Endothelial cell of umbilical vein (primary cell): ENCODE measurements around the gene MUC13.

Experiments
- EZH2 ChIP-seq: IDR thresholded peaks from 2 replicates; pipeline ENCODE4 v1.6.1; 2012; ENCODE audit warnings: borderline replicate concordance, low read depth, mild to moderate bottlenecking, moderate library complexity, low read length, inconsistent platforms; ENCODE audit not compliant: severe bottlenecking
- POLR2A ChIP-seq: IDR thresholded peaks from 2 replicates; pipeline ENCODE4 v1.6.1; 2012; ENCODE audit warnings: low read depth, mild to moderate bottlenecking, control low read depth, low read length
- TF ChIP-seq, protein P1 (sequence below), 2 donors: IDR thresholded peaks; 1 replicate in 1 of 2; 2 replicates in 1 of 2; pipeline ENCODE4 v1.5.1; 2011; ENCODE audit warnings: low read length in 2 of 2, mild to moderate bottlenecking in 2 of 2, moderate library complexity in 2 of 2, control low read depth in 1 of 2, inconsistent platforms in 1 of 2, low read depth in 1 of 2; ENCODE audit not compliant: insufficient read depth in 1 of 2; ENCODE audit errors: extremely low read depth in 1 of 2

DNA sequence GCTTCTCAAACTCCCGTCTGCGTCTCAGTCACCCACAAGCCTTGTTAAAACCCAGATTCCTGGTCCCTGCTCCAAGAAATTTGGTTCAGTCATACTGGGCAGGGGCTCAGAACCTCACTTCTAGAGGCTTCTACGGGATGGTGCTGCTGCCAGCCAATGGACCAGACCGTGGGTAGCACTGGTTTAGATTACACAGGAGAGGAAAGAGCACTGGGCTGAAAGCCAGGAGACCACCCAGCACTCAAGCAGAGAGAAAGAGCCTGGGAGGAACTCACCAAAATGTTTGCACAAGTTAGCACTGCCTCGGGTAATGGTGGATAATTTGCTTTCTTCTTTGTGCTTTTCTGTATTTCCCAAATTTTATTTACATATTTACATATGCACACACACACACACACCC, 46.9 kb upstream of the MUC13 start:
- TF ChIP-seq, protein P1, sequence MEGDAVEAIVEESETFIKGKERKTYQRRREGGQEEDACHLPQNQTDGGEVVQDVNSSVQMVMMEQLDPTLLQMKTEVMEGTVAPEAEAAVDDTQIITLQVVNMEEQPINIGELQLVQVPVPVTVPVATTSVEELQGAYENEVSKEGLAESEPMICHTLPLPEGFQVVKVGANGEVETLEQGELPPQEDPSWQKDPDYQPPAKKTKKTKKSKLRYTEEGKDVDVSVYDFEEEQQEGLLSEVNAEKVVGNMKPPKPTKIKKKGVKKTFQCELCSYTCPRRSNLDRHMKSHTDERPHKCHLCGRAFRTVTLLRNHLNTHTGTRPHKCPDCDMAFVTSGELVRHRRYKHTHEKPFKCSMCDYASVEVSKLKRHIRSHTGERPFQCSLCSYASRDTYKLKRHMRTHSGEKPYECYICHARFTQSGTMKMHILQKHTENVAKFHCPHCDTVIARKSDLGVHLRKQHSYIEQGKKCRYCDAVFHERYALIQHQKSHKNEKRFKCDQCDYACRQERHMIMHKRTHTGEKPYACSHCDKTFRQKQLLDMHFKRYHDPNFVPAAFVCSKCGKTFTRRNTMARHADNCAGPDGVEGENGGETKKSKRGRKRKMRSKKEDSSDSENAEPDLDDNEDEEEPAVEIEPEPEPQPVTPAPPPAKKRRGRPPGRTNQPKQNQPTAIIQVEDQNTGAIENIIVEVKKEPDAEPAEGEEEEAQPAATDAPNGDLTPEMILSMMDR (IDR thresholded peaks at IDR 0.05; ENCODE audit: extremely low read depth in 1 of 2, insufficient read depth in 1 of 2, low read depth in 1 of 2, low read length in 2 of 2) = no peak
- TF ChIP-seq EZH2 (no peak), POLR2A (no peak)
